IPS-20b (cell line): ENCODE measurements around the gene NAA10.

ENCODE experiments used
- H3K27ac ChIP-seq: one replicate; pipeline ENCODE4 v1.5.1; 2013; ENCODE audit warnings: low read length
- H3K27me3 ChIP-seq: 2 replicates; pipeline ENCODE4 v1.6.1; 2013; ENCODE audit warnings: mild to moderate bottlenecking, low read length, inconsistent platforms; ENCODE audit not compliant: insufficient read depth
- H3K36me3 ChIP-seq: 2 replicates; pipeline ENCODE4 v1.6.1; 2013; ENCODE audit warnings: low read depth, mild to moderate bottlenecking, inconsistent platforms, low read length, moderate library complexity; ENCODE audit not compliant: insufficient read depth
- H3K4me1 ChIP-seq: 2 replicates; pipeline ENCODE4 v1.6.1; 2013; ENCODE audit warnings: mild to moderate bottlenecking, control low read depth, inconsistent platforms, low read length, moderate library complexity; ENCODE audit not compliant: insufficient read depth
- H3K4me3 ChIP-seq: 2 replicates; pipeline ENCODE4 v1.5.1; 2013; ENCODE audit warnings: mild to moderate bottlenecking, low read length, inconsistent platforms
- H3K9ac ChIP-seq: 2 replicates; pipeline ENCODE4 v1.6.1; 2013; ENCODE audit warnings: low read depth, mild to moderate bottlenecking, inconsistent platforms, low read length, moderate library complexity
- H3K9me3 ChIP-seq: 2 replicates; pipeline ENCODE4 v1.6.1; 2013; ENCODE audit warnings: mild to moderate bottlenecking, low read depth, low read length, inconsistent platforms; ENCODE audit not compliant: insufficient read depth

NAA10 gene

GRCh38 chrX:153965406-153965805 lies 30.6 kb upstream of the NAA10 start:
- no peak overlapping the region for H3K4me3 ChIP-seq
- peaks cover 12% of the 10 kb centered on the region; the same call in 1 of the 2 replicates for H3K4me1 ChIP-seq
- no peaks in the 10 kb centered on the region for H3K9me3 ChIP-seq
- no peak overlapping the region for H3K27ac ChIP-seq
- H3K27me3 ChIP-seq, result no peaks in the 10 kb centered on the region
- H3K9ac ChIP-seq, result no peak overlapping the region
- H3K36me3 ChIP-seq, result peaks cover 45% of the 10 kb centered on the region

- no peak overlapping the region for H3K4me3 ChIP-seq
- peaks cover 58% of the 10 kb centered on the region for H3K36me3 ChIP-seq
- H3K27me3 ChIP-seq, result no peaks in the 10 kb centered on the region
- H3K4me1 ChIP-seq, result peaks cover 12% of the 10 kb centered on the region; the same call in 1 of the 2 replicates
- no peak overlapping the region for H3K9ac ChIP-seq
- no peaks in the 10 kb centered on the region for H3K9me3 ChIP-seq
- no peak overlapping the region for H3K27ac ChIP-seq
These were observed 29.3 kb upstream of the NAA10 start for GRCh38 chrX:153964105-153964504.

GRCh38 chrX:153963546-153963945 lies 28.7 kb upstream of the NAA10 start:
- H3K4me3 ChIP-seq, result no peak overlapping the region
- no peaks in the 10 kb centered on the region for H3K9me3 ChIP-seq
- no peaks in the 10 kb centered on the region for H3K27me3 ChIP-seq
- no peak overlapping the region for H3K27ac ChIP-seq
- peaks cover 10% of the 10 kb centered on the region; the same call in 1 of the 2 replicates for H3K4me1 ChIP-seq
- no peak overlapping the region for H3K9ac ChIP-seq
- H3K36me3 ChIP-seq, result peaks cover 63% of the 10 kb centered on the region

GRCh38 chrX:153961292-153961691 lies 26.5 kb upstream of the NAA10 start:
- Histone ChIP-seq H3K27me3 (no peaks in the 10 kb centered on the region), H3K9me3 (no peaks in the 10 kb centered on the region), H3K27ac (no peak overlapping the region), H3K4me3 (no peak overlapping the region), H3K4me1 (no peaks in the 10 kb centered on the region), H3K9ac (no peak overlapping the region), H3K36me3 (peaks cover 79% of the 10 kb centered on the region)

GRCh38 chrX:153960786-153961185 lies 25.9 kb upstream of the NAA10 start:
- Histone ChIP-seq H3K27me3 (no peaks in the 10 kb centered on the region), H3K27ac (no peak overlapping the region), H3K4me1 (no peaks in the 10 kb centered on the region), H3K9me3 (no peaks in the 10 kb centered on the region), H3K9ac (no peak overlapping the region), H3K4me3 (no peak overlapping the region), H3K36me3 (peaks cover 84% of the 10 kb centered on the region)

- Histone ChIP-seq H3K27ac (no peak overlapping the region), H3K9ac (no peak overlapping the region), H3K4me3 (no peak overlapping the region), H3K4me1 (no peaks in the 10 kb centered on the region), H3K9me3 (no peaks in the 10 kb centered on the region), H3K36me3 (peaks cover 91% of the 10 kb centered on the region), H3K27me3 (no peaks in the 10 kb centered on the region)
These were observed 25.2 kb upstream of the NAA10 start for GRCh38 chrX:153960077-153960476.

GRCh38 chrX:153959649-153960048 lies 24.8 kb upstream of the NAA10 start:
- Histone ChIP-seq H3K4me3 (no peak overlapping the region), H3K4me1 (no peaks in the 10 kb centered on the region), H3K36me3 (peaks cover 95% of the 10 kb centered on the region), H3K27me3 (no peaks in the 10 kb centered on the region), H3K27ac (no peak overlapping the region), H3K9me3 (no peaks in the 10 kb centered on the region), H3K9ac (no peak overlapping the region)

GRCh38 chrX:153958605-153959004 lies 23.8 kb upstream of the NAA10 start:
- Histone ChIP-seq H3K36me3 (peaks cover 98% of the 10 kb centered on the region), H3K9ac (no peak overlapping the region), H3K27ac (no peak overlapping the region), H3K9me3 (no peaks in the 10 kb centered on the region), H3K27me3 (no peaks in the 10 kb centered on the region), H3K4me3 (no peak overlapping the region), H3K4me1 (no peaks in the 10 kb centered on the region)

GRCh38 chrX:153957224-153957623 lies 22.4 kb upstream of the NAA10 start:
- Histone ChIP-seq H3K4me1 (no peaks in the 10 kb centered on the region), H3K27ac (no peak overlapping the region), H3K9ac (no peak overlapping the region), H3K9me3 (no peaks in the 10 kb centered on the region), H3K4me3 (no peak overlapping the region), H3K36me3 (peaks cover 97% of the 10 kb centered on the region), H3K27me3 (no peaks in the 10 kb centered on the region)

GRCh38 chrX:153956044-153956907 lies 21.4 kb upstream of the NAA10 start:
- H3K36me3 ChIP-seq, result peaks cover 97% of the 10 kb centered on the region
- H3K9me3 ChIP-seq, result no peaks in the 10 kb centered on the region
- H3K27me3 ChIP-seq, result no peaks in the 10 kb centered on the region
- no peaks in the 10 kb centered on the region for H3K4me1 ChIP-seq
- no peak overlapping the region for H3K9ac ChIP-seq
- H3K27ac ChIP-seq, result no peak overlapping the region
- no peak overlapping the region for H3K4me3 ChIP-seq

GRCh38 chrX:153955228-153955732 lies 20.4 kb upstream of the NAA10 start:
- H3K9ac ChIP-seq, result no peak overlapping the region
- no peaks in the 10 kb centered on the region for H3K27me3 ChIP-seq
- H3K9me3 ChIP-seq, result no peaks in the 10 kb centered on the region
- no peaks in the 10 kb centered on the region for H3K4me1 ChIP-seq
- no peak overlapping the region for H3K4me3 ChIP-seq
- H3K27ac ChIP-seq, result no peak overlapping the region
- H3K36me3 ChIP-seq, result peaks cover 97% of the 10 kb centered on the region

- H3K9me3 ChIP-seq, result no peaks in the 10 kb centered on the region
- H3K4me3 ChIP-seq, result no peak overlapping the region
- H3K27me3 ChIP-seq, result no peaks in the 10 kb centered on the region
- peaks cover 97% of the 10 kb centered on the region for H3K36me3 ChIP-seq
- no peak overlapping the region for H3K27ac ChIP-seq
- no peak overlapping the region for H3K9ac ChIP-seq
- H3K4me1 ChIP-seq, result no peaks in the 10 kb centered on the region
These were observed 19.9 kb upstream of the NAA10 start for GRCh38 chrX:153954558-153955227.
